Transverse colon (tissue), 4 donors: ENCODE measurements around the gene ATOSB.
A peak's percentile ranks its signal among the peaks of the same experiment; 100 is the strongest.

Source experiments
- CTCF ChIP-seq, 5 experiments: fragments of 200-600 bp in 3 of 5; fragments of 450-650 bp in 2 of 5; sonication (generic) in 3 of 5; IDR thresholded peaks; 1 replicate in 2 of 5; 2 replicates in 3 of 5; pipeline ENCODE4 v1.5.1; 2016 to 2017; ENCODE audit warnings: antibody characterized with exemption in 5 of 5, inconsistent platforms in 3 of 5, mild to moderate bottlenecking in 2 of 5, moderate library complexity in 1 of 5
- EP300 ChIP-seq: sonication (generic); formaldehyde crosslinking; IDR thresholded peaks from one replicate; pipeline ENCODE4 v1.6.1; 2017; ENCODE audit warnings: antibody characterized with exemption, low read depth
- POLR2A ChIP-seq: fragments of 450-650 bp; IDR thresholded peaks from one replicate; pipeline ENCODE4 v1.6.1; 2016; ENCODE audit warnings: antibody characterized with exemption, mild to moderate bottlenecking, moderate library complexity
- POLR2AphosphoS5 ChIP-seq, 3 donors: sonication (generic); formaldehyde crosslinking; IDR thresholded peaks; one replicate each; pipeline ENCODE4 v1.6.1; 2016; ENCODE audit warnings: antibody characterized with exemption in 3 of 3

DNA sequence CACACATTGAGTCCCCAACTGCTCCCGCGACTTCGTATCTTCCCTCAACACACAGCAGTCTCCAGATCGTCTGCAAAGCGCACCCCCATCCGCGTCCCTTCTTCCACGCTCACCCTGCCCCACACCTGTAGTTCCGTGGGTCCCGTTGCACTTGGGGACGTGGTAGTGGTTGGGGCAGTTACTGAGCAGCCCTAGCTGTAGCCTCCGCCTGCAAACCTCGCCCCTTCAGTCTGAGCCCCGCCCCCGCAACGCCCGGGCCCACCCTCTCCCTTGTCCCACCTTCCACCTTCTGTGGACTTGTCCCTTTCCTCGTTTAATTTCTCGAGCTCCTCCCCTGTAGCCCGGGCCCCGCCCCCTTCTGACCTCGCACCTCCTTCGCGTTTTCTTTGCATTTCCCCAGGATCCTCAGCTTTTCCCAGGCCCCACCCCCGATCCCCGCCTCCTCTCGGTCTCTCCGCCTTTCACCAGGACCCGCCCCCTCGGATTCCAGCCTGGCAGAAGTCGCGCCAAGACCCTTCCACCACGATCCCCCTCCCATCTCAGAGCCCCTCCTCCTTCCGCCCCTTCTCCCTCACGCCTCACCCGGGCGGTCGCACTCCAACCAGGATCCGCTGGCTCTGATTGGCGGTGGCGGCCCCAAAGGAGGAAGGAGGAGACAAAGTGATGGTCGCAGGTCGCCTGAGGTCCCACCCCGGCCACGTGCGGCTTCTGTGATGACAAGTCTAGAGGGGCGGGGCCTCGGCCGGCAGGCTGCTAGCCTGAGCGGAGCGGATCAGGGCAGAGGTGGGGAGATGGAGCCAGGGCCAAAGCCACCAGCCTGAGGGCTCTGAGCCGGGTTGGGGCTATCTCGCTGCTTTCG lies at the start of gene ATOSB:
- TF ChIP-seq CTCF (IDR thresholded peaks at IDR 0.05) (no peak), POLR2AphosphoS5 (IDR thresholded peaks at IDR 0.05) (peak; percentile 89 to 94 (median 91)), EP300 (no peak), POLR2A (peak; percentile 92)
